Stromal cell of bone marrow (primary cell): ENCODE measurements around the gene DUS1L.

Experiments used
- DNase-seq: peaks from one replicate; pipeline ENCODE4 v3.0.0-alpha.2; 2012; ENCODE audit warnings: low read depth

DUS1L gene

GRCh38 chr17:82076018-82076784 lies 10.6 kb upstream of the DUS1L start:
- no peak for DNase-seq

DNA sequence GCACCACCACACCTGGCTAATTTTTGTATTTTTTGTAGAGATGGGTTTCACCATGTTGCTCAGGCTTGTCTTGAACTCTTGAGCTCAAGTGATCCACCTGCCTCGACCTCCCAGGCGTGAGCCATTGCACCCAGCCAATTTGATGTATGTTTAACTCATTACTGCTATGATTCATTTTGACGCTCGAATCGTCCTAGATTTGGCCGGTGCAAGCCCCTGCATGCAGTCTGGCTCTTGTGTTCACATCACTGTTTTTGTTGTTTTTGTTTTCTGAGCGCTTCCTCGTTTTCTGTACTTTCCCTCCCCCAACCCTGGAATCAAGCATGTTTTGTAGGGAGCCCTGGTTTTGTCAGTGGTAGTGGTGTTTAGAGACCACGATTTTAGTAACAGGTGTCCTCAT lies 7.8 kb upstream of the DUS1L start:
- DNase-seq = no peak

GRCh38 chr17:82072827-82073226 lies 7.2 kb upstream of the DUS1L start:
- DNase-seq = no peak

GRCh38 chr17:82070611-82071010 lies 5.0 kb upstream of the DUS1L start:
- DNase-seq = no peak

- no peak for DNase-seq
Measured at GRCh38 chr17:82065193-82065637, 389 bp downstream of the DUS1L start.

DNA sequence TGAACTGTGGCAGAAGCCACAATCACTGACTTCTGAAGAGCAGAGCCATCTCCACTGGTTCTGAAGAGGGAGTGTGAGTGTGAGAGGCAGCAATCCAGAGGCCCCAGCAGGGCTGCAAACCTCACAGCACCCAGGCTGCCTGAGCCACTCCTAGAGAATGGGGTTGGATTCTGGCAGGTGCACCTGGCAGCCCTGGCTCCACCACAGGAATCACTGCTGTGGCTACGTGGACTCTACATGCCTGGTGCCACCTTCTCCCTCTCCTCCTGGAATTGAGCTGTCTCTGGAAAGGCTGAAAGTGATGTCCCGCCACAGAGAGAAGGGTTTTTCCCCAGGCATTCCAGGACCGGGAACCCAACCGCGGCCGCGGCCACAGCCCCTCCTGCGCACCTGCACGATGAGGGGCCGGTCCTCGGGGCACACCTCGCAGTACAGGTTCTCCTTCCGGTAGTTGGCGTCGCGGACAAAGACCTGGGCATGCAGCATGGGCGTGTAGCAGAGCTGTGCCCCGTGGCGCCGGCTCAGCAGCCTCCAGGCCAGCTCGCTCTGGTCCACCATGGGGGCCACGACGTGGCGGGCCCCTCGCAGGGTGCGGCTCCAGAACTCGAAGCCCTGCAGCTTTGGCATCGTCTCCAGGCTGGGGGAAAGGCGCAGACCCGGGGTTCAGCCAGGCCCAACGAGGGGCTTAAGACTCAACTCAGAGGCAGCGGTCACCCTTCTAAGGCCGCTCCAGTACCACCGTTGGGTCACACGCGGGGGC lies 991 bp downstream of the DUS1L start:
- DNase-seq = no peak

- DNase-seq = no peak
Measured at GRCh38 chr17:82063424-82064415, 1.9 kb downstream of the DUS1L start.

GRCh38 chr17:82062984-82063368 lies 2.6 kb downstream of the DUS1L start:
- DNase-seq = no peak

- no peak for DNase-seq
Measured at GRCh38 chr17:82062076-82062983, 3.3 kb downstream of the DUS1L start.

DNA sequence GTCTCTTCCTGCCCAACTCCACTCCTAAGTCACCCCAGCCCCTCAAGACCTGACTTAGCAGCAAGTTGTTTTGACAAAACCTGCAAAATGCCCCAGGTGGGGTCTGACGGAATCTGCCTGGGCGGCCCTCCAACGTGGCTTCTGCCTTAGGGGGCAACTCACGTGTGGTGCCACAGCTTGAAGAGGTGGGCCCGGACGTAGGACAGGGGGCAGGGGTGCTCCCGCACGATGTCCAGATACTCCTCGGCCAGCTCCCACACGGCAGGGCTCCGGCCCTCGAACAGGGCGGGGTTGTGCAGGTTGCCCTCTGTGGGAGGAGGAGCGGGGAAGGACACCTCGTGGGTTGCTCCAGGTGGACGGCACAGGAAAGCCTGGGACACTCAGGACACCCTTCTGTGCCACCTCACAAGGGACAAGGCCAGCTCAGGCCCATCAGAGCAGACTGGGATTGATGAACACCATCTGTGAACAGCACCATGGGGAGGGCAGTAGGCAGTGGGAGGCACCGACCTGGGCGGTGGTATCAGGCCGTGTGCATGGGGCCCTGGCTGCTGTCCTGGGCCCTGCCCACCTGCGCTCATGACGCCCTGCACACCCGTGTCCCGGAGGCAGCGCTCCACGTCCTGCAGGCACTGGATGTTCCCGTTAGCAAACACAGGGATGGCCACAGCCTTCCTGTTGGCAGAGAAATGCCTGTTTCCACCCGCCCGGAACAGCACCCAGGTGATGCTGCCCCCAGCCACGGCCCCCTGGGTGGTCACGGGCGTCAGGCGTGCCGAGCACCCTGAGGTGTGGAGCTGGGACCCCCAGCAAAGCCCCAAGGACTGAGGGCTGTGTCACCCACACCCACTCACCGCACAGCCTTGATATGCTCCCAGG lies 4.3 kb downstream of the DUS1L start:
- DNase-seq = no peak

GRCh38 chr17:82060614-82061013 lies 5.0 kb downstream of the DUS1L start:
- no peak for DNase-seq

GRCh38 chr17:82060001-82060380 lies 5.6 kb downstream of the DUS1L start:
- no peak for DNase-seq

DNA sequence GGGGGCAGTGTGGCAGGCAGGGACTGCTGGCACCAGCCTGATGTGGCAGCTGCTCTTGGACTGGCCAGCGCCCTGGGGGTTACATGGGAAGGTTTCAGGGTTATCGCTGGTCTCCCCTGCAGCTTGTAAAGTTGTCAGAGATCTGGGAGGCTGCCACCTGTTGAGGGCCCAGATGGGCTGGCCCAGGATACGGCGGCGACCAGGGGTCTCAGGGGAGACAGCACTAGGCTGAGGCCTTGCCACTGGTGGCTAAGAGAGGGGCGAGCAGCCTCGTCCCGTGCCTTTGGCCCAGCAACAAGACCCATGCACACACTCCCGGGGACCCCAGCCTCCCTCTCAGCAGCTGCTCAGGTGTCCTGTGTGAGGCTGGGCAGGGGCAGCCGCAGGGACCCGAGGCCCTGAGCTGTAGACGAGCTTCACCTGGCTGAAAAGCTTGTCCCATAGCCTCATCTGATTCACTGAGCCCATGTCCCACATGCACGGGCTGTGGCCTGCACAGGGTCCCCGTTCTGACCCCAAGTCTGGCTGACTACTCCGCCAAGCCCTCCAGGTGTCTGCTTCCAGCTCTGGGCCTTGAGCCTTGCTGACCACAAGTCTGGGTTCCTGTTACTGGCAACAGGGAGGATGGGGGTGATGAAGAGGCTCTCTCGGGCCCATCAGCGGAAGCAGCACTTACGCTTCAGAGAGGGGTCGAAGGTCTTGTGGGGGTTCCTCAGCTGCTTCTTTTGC lies 6.2 kb downstream of the DUS1L start:
- DNase-seq = no peak

- no peak for DNase-seq
Measured at GRCh38 chr17:82058855-82059249, 6.8 kb downstream of the DUS1L start.

GRCh38 chr17:82058230-82058854 lies 7.3 kb downstream of the DUS1L start:
- no peak for DNase-seq

DNA sequence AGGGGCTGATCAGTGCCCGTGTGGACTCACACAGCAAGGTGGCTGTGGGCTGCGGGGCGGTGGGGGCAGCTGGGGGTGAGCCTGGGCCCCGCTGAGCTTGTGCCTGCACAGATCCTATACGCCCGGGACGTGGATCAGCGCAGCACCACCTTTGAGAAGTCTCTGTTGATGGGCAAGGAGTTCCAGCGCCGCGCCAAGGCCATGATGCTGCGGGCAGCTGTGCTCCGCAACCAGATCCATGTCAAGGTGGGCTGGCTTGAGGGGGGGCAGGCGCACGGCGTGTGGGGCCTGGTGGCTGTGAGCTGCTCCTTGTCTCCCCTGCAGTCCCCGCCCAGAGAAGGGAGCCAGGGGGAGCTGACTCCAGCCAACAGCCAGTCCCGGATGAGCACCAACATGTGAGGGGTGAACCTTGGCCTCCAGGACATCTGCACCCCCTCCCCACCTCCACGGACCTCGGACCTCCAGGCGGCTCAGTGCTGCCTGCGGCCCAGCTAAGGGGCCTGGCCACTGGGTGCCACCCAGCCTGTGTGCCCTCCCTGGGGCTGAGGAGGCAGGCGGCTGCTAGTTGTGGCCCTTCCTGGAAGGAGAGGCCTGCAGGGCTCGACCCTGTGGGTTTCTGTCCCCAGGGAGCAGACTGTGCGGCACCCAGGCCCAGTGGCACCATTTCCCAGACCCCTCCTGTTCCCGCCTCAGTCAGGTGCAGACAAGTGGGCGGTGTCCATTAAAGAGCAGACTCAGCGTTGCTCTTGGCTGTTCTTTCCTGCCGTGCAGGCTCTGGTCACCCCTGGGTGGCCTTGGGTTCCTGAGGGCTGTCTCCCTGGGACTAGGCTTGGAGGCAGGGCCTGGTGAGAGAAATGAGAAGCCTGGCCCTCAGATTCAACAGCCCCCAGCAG lies 8.6 kb downstream of the DUS1L start:
- DNase-seq = no peak

GRCh38 chr17:82055965-82056728 lies 9.5 kb downstream of the DUS1L start:
- no peak for DNase-seq
